SU-DHL-6 (cell line): ENCODE measurements around the gene PIGS.

Experiments
- H2AFZ ChIP-seq: fragments of 200-600 bp; sonication (generic); 2 replicates; pipeline ENCODE4 v1.6.1; 2014; ENCODE audit warnings: low read depth, mild to moderate bottlenecking, moderate library complexity, mixed read lengths, antibody characterized with exemption, low read length; ENCODE audit not compliant: severe bottlenecking
- H3F3A ChIP-seq: fragments of 200-600 bp; shearing (Covaris generic); 2 replicates; pipeline ENCODE4 v1.6.0; 2016; ENCODE audit warnings: antibody characterized with exemption, mild to moderate bottlenecking; ENCODE audit not compliant: insufficient read depth
- H3K27ac ChIP-seq: fragments of 200-600 bp; sonication (generic); 2 replicates; pipeline ENCODE4 v1.5.1; 2016; ENCODE audit warnings: low read depth, mild to moderate bottlenecking, low read length, moderate library complexity, mixed read lengths
- H3K27me3 ChIP-seq: fragments of 200-600 bp; sonication (generic), shearing (Covaris generic); 2 replicates; pipeline ENCODE4 v1.6.0; 2014; ENCODE audit warnings: mild to moderate bottlenecking, low read length
- H3K36me3 ChIP-seq: fragments of 200-600 bp; sonication (generic); 2 replicates; pipeline ENCODE4 v1.6.1; 2014; ENCODE audit warnings: mild to moderate bottlenecking, low read length, mixed read lengths
- H3K4me2 ChIP-seq: fragments of 300-600, 200-600 bp; shearing (Covaris generic), sonication (generic); 2 replicates; pipeline ENCODE4 v1.6.0; 2014; ENCODE audit warnings: low read length, low read depth, mild to moderate bottlenecking; ENCODE audit not compliant: poor library complexity, severe bottlenecking
- H3K4me3 ChIP-seq: fragments of 200-600 bp; sonication (generic); 2 replicates; pipeline ENCODE4 v1.5.1; 2014; ENCODE audit warnings: antibody characterized with exemption, low read length, mild to moderate bottlenecking, mixed read lengths; ENCODE audit not compliant: insufficient read depth, poor library complexity, severe bottlenecking
- H3K79me2 ChIP-seq: fragments of 200-600 bp; sonication (generic); 2 replicates; pipeline ENCODE4 v1.6.1; 2014; ENCODE audit warnings: mild to moderate bottlenecking, low read length, moderate library complexity; ENCODE audit not compliant: insufficient read depth
- H3K9ac ChIP-seq: fragments of 200-600 bp; sonication (generic); 2 replicates; pipeline ENCODE4 v1.7.0; 2014; ENCODE audit warnings: mild to moderate bottlenecking, low read length
- H3K9me2 ChIP-seq: fragments of 200-600 bp; sonication (generic); replicated peaks from 2 replicates; pipeline ENCODE4 v1.6.1; 2014; ENCODE audit warnings: low read length; ENCODE audit not compliant: insufficient read depth
- H3K9me3 ChIP-seq: fragments of 200-600 bp; sonication (generic); 2 replicates; pipeline ENCODE4 v1.6.1; 2014; ENCODE audit warnings: low read length, mixed read lengths; ENCODE audit not compliant: insufficient read depth
- H4K20me1 ChIP-seq: fragments of 200-600 bp; sonication (generic); 2 replicates; pipeline ENCODE4 v1.6.1; 2014; ENCODE audit warnings: low read depth, mild to moderate bottlenecking, antibody characterized with exemption, low read length, moderate library complexity, mixed read lengths
- CTCF ChIP-seq: fragments of 200-600 bp; sonication (generic); IDR thresholded peaks from one replicate; pipeline ENCODE4 v1.5.1; 2017; ENCODE audit warnings: antibody characterized with exemption, mild to moderate bottlenecking, low read length, moderate library complexity; ENCODE audit not compliant: insufficient read depth, poor library complexity, severe bottlenecking
- EZH2phosphoT487 ChIP-seq: fragments of 200-600 bp; sonication (generic), shearing (Covaris generic); conservative IDR thresholded peaks from 2 replicates; pipeline ENCODE4 v1.6.1; 2018; ENCODE audit warnings: mild to moderate bottlenecking, antibody characterized with exemption, low read length, moderate library complexity, mixed read lengths

The PIGS gene

GRCh38 chr17:28597606-28598383 is 26.5 kb upstream of the PIGS start:
- peaks cover 17% of the 10 kb centered on the region for H3F3A ChIP-seq
- H3K27me3 ChIP-seq: no peaks in the 10 kb centered on the region
- peak overlapping the region; percentile 88 for H3K9ac ChIP-seq
- H3K9me3 ChIP-seq: no peaks in the 10 kb centered on the region
- peaks cover 5% of the 10 kb centered on the region; the same call in 1 of the 2 replicates for H4K20me1 ChIP-seq
- peaks cover 41% of the 10 kb centered on the region for H3K79me2 ChIP-seq
- peak overlapping the region; percentile 83 for H3K4me2 ChIP-seq
- peak overlapping the region; percentile 90 for H2AFZ ChIP-seq
- peak overlapping the region; percentile 77 for H3K27ac ChIP-seq
- peak overlapping the region; percentile 91 for H3K4me3 ChIP-seq
- H3K36me3 ChIP-seq: peaks cover 8% of the 10 kb centered on the region; the same call in 1 of the 2 replicates
- H3K9me2 ChIP-seq: no peaks in the 10 kb centered on the region
- TF ChIP-seq CTCF (no peak), EZH2phosphoT487 (no peak)

- peaks cover 43% of the 10 kb centered on the region for H3K79me2 ChIP-seq
- no peaks in the 10 kb centered on the region for H3K9me2 ChIP-seq
- H3K9ac ChIP-seq: no peak overlapping the region
- H4K20me1 ChIP-seq: peaks cover 5% of the 10 kb centered on the region; the same call in 1 of the 2 replicates
- H2AFZ ChIP-seq: no peak overlapping the region
- H3K4me2 ChIP-seq: no peak overlapping the region
- peaks cover 5% of the 10 kb centered on the region; the same call in 1 of the 2 replicates for H3F3A ChIP-seq
- H3K36me3 ChIP-seq: peaks cover 46% of the 10 kb centered on the region
- no peak for TF ChIP-seq EZH2phosphoT487
- TF ChIP-seq CTCF: no peak
- no peak overlapping the region for H3K4me3 ChIP-seq
- H3K27ac ChIP-seq: no peak overlapping the region
- H3K27me3 ChIP-seq: no peaks in the 10 kb centered on the region
- no peaks in the 10 kb centered on the region for H3K9me3 ChIP-seq
Observed at GRCh38 chr17:28592260-28592659, 20.9 kb upstream of the PIGS start.

- Histone ChIP-seq H3K79me2 (peaks cover 13% of the 10 kb centered on the region; the same call in 1 of the 2 replicates), H3K9me3 (no peaks in the 10 kb centered on the region), H3K36me3 (peaks cover 50% of the 10 kb centered on the region), H3K4me3 (no peak overlapping the region), H3K9me2 (no peaks in the 10 kb centered on the region), H3K4me2 (no peak overlapping the region), H4K20me1 (no peaks in the 10 kb centered on the region), H3K27me3 (no peaks in the 10 kb centered on the region), H3K9ac (no peak overlapping the region), H2AFZ (no peak overlapping the region), H3F3A (0 out of 2 replicates have a peak, but pooled peaks cover 3% of the 10 kb centered on the region), H3K27ac (no peak overlapping the region)
- no peak for TF ChIP-seq EZH2phosphoT487
- no peak for TF ChIP-seq CTCF
Observed at GRCh38 chr17:28585851-28586250, 14.5 kb upstream of the PIGS start.
